SU-DHL-6 (cell line): Measurements from ENCODE around the gene FBXO10.

Experiments used
- H2AFZ ChIP-seq: fragments of 200-600 bp; sonication (generic); 2 replicates; pipeline ENCODE4 v1.6.1; 2014; ENCODE audit warnings: low read depth, mild to moderate bottlenecking, moderate library complexity, mixed read lengths, antibody characterized with exemption, low read length; ENCODE audit not compliant: severe bottlenecking
- H3F3A ChIP-seq: fragments of 200-600 bp; shearing (Covaris generic); 2 replicates; pipeline ENCODE4 v1.6.0; 2016; ENCODE audit warnings: antibody characterized with exemption, mild to moderate bottlenecking; ENCODE audit not compliant: insufficient read depth
- H3K27ac ChIP-seq: fragments of 200-600 bp; sonication (generic); 2 replicates; pipeline ENCODE4 v1.5.1; 2016; ENCODE audit warnings: low read depth, mild to moderate bottlenecking, low read length, moderate library complexity, mixed read lengths
- H3K27me3 ChIP-seq: fragments of 200-600 bp; sonication (generic), shearing (Covaris generic); 2 replicates; pipeline ENCODE4 v1.6.0; 2014; ENCODE audit warnings: mild to moderate bottlenecking, low read length
- H3K36me3 ChIP-seq: fragments of 200-600 bp; sonication (generic); 2 replicates; pipeline ENCODE4 v1.6.1; 2014; ENCODE audit warnings: mild to moderate bottlenecking, low read length, mixed read lengths
- H3K4me2 ChIP-seq: fragments of 300-600, 200-600 bp; shearing (Covaris generic), sonication (generic); 2 replicates; pipeline ENCODE4 v1.6.0; 2014; ENCODE audit warnings: low read length, low read depth, mild to moderate bottlenecking; ENCODE audit not compliant: poor library complexity, severe bottlenecking
- H3K4me3 ChIP-seq: fragments of 200-600 bp; sonication (generic); 2 replicates; pipeline ENCODE4 v1.5.1; 2014; ENCODE audit warnings: antibody characterized with exemption, low read length, mild to moderate bottlenecking, mixed read lengths; ENCODE audit not compliant: insufficient read depth, poor library complexity, severe bottlenecking
- H3K79me2 ChIP-seq: fragments of 200-600 bp; sonication (generic); 2 replicates; pipeline ENCODE4 v1.6.1; 2014; ENCODE audit warnings: mild to moderate bottlenecking, low read length, moderate library complexity; ENCODE audit not compliant: insufficient read depth
- H3K9ac ChIP-seq: fragments of 200-600 bp; sonication (generic); 2 replicates; pipeline ENCODE4 v1.7.0; 2014; ENCODE audit warnings: mild to moderate bottlenecking, low read length
- H3K9me2 ChIP-seq: fragments of 200-600 bp; sonication (generic); replicated peaks from 2 replicates; pipeline ENCODE4 v1.6.1; 2014; ENCODE audit warnings: low read length; ENCODE audit not compliant: insufficient read depth
- H3K9me3 ChIP-seq: fragments of 200-600 bp; sonication (generic); 2 replicates; pipeline ENCODE4 v1.6.1; 2014; ENCODE audit warnings: low read length, mixed read lengths; ENCODE audit not compliant: insufficient read depth
- H4K20me1 ChIP-seq: fragments of 200-600 bp; sonication (generic); 2 replicates; pipeline ENCODE4 v1.6.1; 2014; ENCODE audit warnings: low read depth, mild to moderate bottlenecking, antibody characterized with exemption, low read length, moderate library complexity, mixed read lengths
- EZH2phosphoT487 ChIP-seq: fragments of 200-600 bp; sonication (generic), shearing (Covaris generic); conservative IDR thresholded peaks from 2 replicates; pipeline ENCODE4 v1.6.1; 2018; ENCODE audit warnings: mild to moderate bottlenecking, antibody characterized with exemption, low read length, moderate library complexity, mixed read lengths
- TF ChIP-seq, protein P1 (sequence below): fragments of 200-600 bp; sonication (generic); IDR thresholded peaks from one replicate; pipeline ENCODE4 v1.5.1; 2017; ENCODE audit warnings: antibody characterized with exemption, mild to moderate bottlenecking, low read length, moderate library complexity; ENCODE audit not compliant: insufficient read depth, poor library complexity, severe bottlenecking

The FBXO10 gene

DNA sequence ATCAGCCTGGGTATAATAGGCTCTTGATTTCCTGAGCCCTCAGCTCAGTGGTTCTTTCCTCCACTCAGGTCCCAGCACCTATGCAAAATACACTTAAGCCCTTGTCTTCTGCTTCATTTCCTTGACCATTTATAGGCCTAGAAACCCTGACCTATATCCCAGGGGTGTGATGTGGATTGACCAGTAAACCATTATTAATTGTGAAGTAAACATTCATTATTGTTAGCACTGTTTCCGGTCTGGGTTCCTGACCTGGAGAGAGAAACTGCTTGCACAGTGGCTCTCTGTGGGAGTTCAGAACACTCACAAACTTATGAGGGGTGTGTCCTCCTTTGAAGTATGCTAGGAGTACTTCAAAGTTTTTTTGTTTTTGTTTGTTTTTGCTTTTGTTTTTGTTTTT lies 35.8 kb upstream of the FBXO10 start:
- Histone ChIP-seq H3K36me3 (no peaks in the 10 kb centered on the region), H3K79me2 (no peaks in the 10 kb centered on the region), H3K9me3 (no peaks in the 10 kb centered on the region), H3K4me2 (no peak overlapping the region), H3K27me3 (no peaks in the 10 kb centered on the region), H3F3A (no peaks in the 10 kb centered on the region), H3K27ac (no peak overlapping the region), H3K4me3 (no peak overlapping the region), H2AFZ (no peak overlapping the region), H3K9me2 (no peaks in the 10 kb centered on the region), H3K9ac (no peak overlapping the region), H4K20me1 (no peaks in the 10 kb centered on the region)
- no peak for TF ChIP-seq EZH2phosphoT487
- TF ChIP-seq, protein P1, sequence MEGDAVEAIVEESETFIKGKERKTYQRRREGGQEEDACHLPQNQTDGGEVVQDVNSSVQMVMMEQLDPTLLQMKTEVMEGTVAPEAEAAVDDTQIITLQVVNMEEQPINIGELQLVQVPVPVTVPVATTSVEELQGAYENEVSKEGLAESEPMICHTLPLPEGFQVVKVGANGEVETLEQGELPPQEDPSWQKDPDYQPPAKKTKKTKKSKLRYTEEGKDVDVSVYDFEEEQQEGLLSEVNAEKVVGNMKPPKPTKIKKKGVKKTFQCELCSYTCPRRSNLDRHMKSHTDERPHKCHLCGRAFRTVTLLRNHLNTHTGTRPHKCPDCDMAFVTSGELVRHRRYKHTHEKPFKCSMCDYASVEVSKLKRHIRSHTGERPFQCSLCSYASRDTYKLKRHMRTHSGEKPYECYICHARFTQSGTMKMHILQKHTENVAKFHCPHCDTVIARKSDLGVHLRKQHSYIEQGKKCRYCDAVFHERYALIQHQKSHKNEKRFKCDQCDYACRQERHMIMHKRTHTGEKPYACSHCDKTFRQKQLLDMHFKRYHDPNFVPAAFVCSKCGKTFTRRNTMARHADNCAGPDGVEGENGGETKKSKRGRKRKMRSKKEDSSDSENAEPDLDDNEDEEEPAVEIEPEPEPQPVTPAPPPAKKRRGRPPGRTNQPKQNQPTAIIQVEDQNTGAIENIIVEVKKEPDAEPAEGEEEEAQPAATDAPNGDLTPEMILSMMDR, result no peak

DNA sequence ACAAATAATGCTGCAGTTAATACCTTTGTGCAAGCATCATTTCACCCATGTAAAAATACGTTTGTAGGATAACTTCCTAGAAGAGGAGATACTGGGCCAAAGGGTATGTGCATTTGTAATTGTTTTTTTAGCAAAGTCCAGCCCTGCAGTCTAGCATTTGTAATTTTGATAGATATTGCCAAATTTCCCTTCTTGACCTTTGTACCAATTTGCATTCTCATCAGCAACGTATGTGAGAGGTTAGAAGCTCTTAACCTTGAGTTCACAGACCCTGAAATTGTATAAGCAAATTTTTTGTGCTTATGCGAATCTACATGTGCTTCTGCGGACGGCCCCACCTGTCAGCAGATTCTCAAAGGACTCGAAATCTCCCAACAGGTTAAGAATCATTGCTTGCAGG lies 34.8 kb upstream of the FBXO10 start:
- no peak overlapping the region for H3K9ac ChIP-seq

DNA sequence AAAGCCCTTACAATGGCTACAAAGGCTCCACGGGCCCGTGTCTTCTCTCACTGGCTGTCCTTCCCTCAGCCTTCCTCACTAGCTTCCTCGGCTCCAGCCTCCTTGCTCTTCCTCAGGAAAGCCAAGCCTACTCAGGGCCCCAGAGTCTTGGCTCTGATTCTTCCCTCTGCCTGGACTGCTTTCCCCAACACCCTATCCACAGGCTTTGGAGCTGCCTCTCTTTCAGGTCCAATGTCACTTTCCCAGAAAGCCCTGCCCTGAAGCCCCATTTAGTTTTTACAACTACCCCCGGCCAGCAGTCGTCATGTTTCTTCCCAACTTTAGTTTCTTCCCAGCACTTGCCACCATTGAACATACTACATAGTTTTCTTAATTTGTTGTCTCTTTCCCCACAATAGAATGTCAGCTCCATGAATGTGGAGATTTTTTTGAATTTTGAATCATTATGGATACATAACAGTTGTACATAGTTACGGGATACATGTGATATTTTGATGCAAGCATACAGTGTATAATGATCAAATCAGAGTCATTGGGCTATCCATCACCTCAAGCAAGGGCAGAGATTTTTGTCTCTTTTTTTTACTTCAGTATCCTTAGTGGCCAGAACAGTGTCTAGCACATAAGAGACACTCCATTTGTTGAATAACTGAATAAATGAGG lies 33.7 kb upstream of the FBXO10 start:
- Histone ChIP-seq H3K9me3 (no peaks in the 10 kb centered on the region), H3F3A (no peaks in the 10 kb centered on the region), H3K27me3 (no peaks in the 10 kb centered on the region), H3K4me2 (no peak overlapping the region), H2AFZ (no peak overlapping the region), H4K20me1 (no peaks in the 10 kb centered on the region), H3K9me2 (no peaks in the 10 kb centered on the region), H3K27ac (no peak overlapping the region), H3K36me3 (no peaks in the 10 kb centered on the region), H3K79me2 (no peaks in the 10 kb centered on the region), H3K4me3 (no peak overlapping the region), H3K9ac (no peak overlapping the region)
- no peak for TF ChIP-seq EZH2phosphoT487
- TF ChIP-seq, protein P1, result no peak

More for the DNA sequence above, 34.8 kb upstream of the FBXO10 start:
- no peaks in the 10 kb centered on the region for H4K20me1 ChIP-seq
- no peak for TF ChIP-seq EZH2phosphoT487
- TF ChIP-seq, protein P1, result no peak
- H3K27ac ChIP-seq, result no peak overlapping the region
- no peaks in the 10 kb centered on the region for H3K79me2 ChIP-seq
- H3K4me3 ChIP-seq, result no peak overlapping the region
- no peak overlapping the region for H3K4me2 ChIP-seq
- no peak overlapping the region for H2AFZ ChIP-seq
- no peaks in the 10 kb centered on the region for H3K36me3 ChIP-seq
- no peaks in the 10 kb centered on the region for H3K9me2 ChIP-seq
- H3F3A ChIP-seq, result no peaks in the 10 kb centered on the region
- H3K9me3 ChIP-seq, result no peaks in the 10 kb centered on the region
- H3K27me3 ChIP-seq, result no peaks in the 10 kb centered on the region
